Heart left ventricle (tissue), 16 donors: ENCODE results near the gene KRTAP10-5. TPM values are rescaled to one million over a fixed set of nuclear protein-coding genes. Genes with fewer than 3 reads are reported as not detected.

Source experiments
- ATAC-seq, 4 donors: fragments of 200-7000 bp; cut with Tn5 transposase; one replicate each; pipeline ENCODE4 v1.9.1; 2020 to 2022; ENCODE audit warnings: moderate library complexity in 4 of 4, mild to moderate bottlenecking in 3 of 4, moderate number of reproducible peaks in 1 of 4
- DNase-seq, 5 donors: peaks; one replicate each; pipeline ENCODE4 v3.0.0-alpha.2; 2020
- H3K27ac ChIP-seq, 12 donors: fragments of 200-600 bp; sonication (generic) in 4 of 12; one replicate each; pipeline versions ENCODE4 v1.5.0 to v1.8.0; 2016 to 2022; ENCODE audit warnings: mild to moderate bottlenecking in 2 of 12
- H3K27me3 ChIP-seq, 9 donors: fragments of 200-600 bp; sonication (generic) in 2 of 9; one replicate each; pipeline versions ENCODE4 v1.5.1 to v1.8.0; 2016 to 2022; ENCODE audit warnings: mild to moderate bottlenecking in 3 of 9
- H3K36me3 ChIP-seq, 9 donors: fragments of 200-600 bp; sonication (generic) in 2 of 9; one replicate each; pipeline versions ENCODE4 v1.5.0 to v1.8.0; 2018 to 2022; ENCODE audit warnings: mild to moderate bottlenecking in 2 of 9
- H3K4me1 ChIP-seq, 12 donors: fragments of 200-600 bp; sonication (generic) in 4 of 12; one replicate each; pipeline versions ENCODE4 v1.5.0 to v1.8.0; 2016 to 2022; ENCODE audit warnings: mild to moderate bottlenecking in 3 of 12
- H3K4me3 ChIP-seq, 12 donors: fragments of 200-600 bp; sonication (generic) in 4 of 12; one replicate each; pipeline versions ENCODE4 v1.5.0 to v1.8.0; 2017 to 2022; ENCODE audit warnings: mild to moderate bottlenecking in 9 of 12, moderate library complexity in 4 of 12
- H3K9me3 ChIP-seq, 12 donors: fragments of 200-600 bp; sonication (generic) in 4 of 12; one replicate each; pipeline versions ENCODE4 v1.5.0 to v1.8.0; 2016 to 2022; ENCODE audit warnings: mild to moderate bottlenecking in 1 of 12
- POLR2A ChIP-seq, 2 donors: fragments of 450-650 bp; IDR thresholded peaks; one replicate each; pipeline ENCODE4 v1.6.1; 2017; ENCODE audit warnings: antibody characterized with exemption in 2 of 2, mild to moderate bottlenecking in 2 of 2, moderate library complexity in 2 of 2
- WGBS, 4 donors: extraction: QIAGEN DNeasy Blood & Tissue Kit in 2 of 4; methylation state at CpG; one replicate each; pipeline versions ENCODE4 v1.1.5 to v1.1.7; 2013 to 2018; 5-methylcytosine and 5-hydroxymethylcytosine counted together
- intact Hi-C, 10 donors: fragments of 100-400 bp; cut with DNase I; formaldehyde crosslinking; loops; one replicate each; pipeline versions ENCODE4 v1.11.1 to v1.14.2; 2022
- polyA plus RNA-seq, 2 donors: library from polyadenylated mRNA; stranded (reverse); fragments of 200-250 nt; gene quantifications; one replicate each; pipeline ENCODE4 v1.2.3, GENCODE V29; 2013
- total RNA-seq, 9 donors: library from RNA; depleted of rRNA in 2 of 9; stranded (reverse); fragments of >200 nt in 2 of 9; fragmentation: NEBNext Ultra II Directional in 3 of 9; extraction: Animal tissue kit (Norgen Biotek cat#: 25700) in 3 of 9; gene quantifications; one replicate each; pipeline versions ENCODE4 v1.1.0 to v1.2.4, GENCODE V29; 2016 to 2023
- TF ChIP-seq, protein P1 (sequence below), 12 donors: fragments of 200-600 bp; sonication (generic) in 4 of 12; IDR thresholded peaks; one replicate each; pipeline versions ENCODE4 v1.5.0 to v1.8.0; 2018 to 2022; ENCODE audit warnings: antibody characterized with exemption in 12 of 12, mild to moderate bottlenecking in 5 of 12
- donor health status: ischemic (EF 13 %, LVEDD 7.1; RV severe dilation, severe dysfunction).
- donor health status: healthy with polysubstance abuse.
- donor health status: DM: no; HTN: yes; CAD: no.
- donor health status: DM: no; HTN: no; CAD: no.
- donor health status: ischemic (EF 25% LVEDD 6.9; RV normal size, moderate dysfunction).
- donor health status: ischemic (EF 25% LVEDD 5.7; RV mildly dilated, moderate dysfunction).
- donor health status: healthy.
- donor health status: DM: yes; HTN: yes; CAD: no.
- donor health status: ischemic (EF 35%, LVEDD 5.7; RV mildly dilated, moderate dysfunction).
- donor health status: nonischemic (EF 11% LVEDD 7.7; RV severe dilation, severe dysfunction).
- donor health status: DM: yes; HTN: yes; CAD: no.
- donor health status: PGD.
- donor health status: ischemic (EF 29% LVEDD 5.4; RV normal size, mild dysfunction).
- donor health status: nonischemic (EF 23%, LVEDD 6.1; RV moderate dilation, normal function).

KRTAP10-5 gene
- total and polyA plus RNA-seq, 11 donors: not detected

- Histone ChIP-seq H3K4me3 (no peak overlapping the region), H3K4me1 (peaks cover 0 to 23% (median 0%) of the 10 kb centered on the region in 12 donors), H3K27me3 (peaks cover 0 to 10% (median 0%) of the 10 kb centered on the region in 9 donors), H3K27ac (no peak overlapping the region), H3K36me3 (no peaks in the 10 kb centered on the region), H3K9me3 (peaks cover 0 to 16% (median 3%) of the 10 kb centered on the region in 12 donors)
- TF ChIP-seq, protein P1, sequence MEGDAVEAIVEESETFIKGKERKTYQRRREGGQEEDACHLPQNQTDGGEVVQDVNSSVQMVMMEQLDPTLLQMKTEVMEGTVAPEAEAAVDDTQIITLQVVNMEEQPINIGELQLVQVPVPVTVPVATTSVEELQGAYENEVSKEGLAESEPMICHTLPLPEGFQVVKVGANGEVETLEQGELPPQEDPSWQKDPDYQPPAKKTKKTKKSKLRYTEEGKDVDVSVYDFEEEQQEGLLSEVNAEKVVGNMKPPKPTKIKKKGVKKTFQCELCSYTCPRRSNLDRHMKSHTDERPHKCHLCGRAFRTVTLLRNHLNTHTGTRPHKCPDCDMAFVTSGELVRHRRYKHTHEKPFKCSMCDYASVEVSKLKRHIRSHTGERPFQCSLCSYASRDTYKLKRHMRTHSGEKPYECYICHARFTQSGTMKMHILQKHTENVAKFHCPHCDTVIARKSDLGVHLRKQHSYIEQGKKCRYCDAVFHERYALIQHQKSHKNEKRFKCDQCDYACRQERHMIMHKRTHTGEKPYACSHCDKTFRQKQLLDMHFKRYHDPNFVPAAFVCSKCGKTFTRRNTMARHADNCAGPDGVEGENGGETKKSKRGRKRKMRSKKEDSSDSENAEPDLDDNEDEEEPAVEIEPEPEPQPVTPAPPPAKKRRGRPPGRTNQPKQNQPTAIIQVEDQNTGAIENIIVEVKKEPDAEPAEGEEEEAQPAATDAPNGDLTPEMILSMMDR (IDR thresholded peaks at IDR 0.05): no peak
- no peak for TF ChIP-seq POLR2A (IDR thresholded peaks at IDR 0.05)
- intact Hi-C loops: no loop called here
- DNase-seq (no peak), ATAC-seq (peak in 1 of 4 donors; percentile 38)
- 73 to 85% (median 80%) methylated on average over 21 to 27 of the region's 27 CpGs for WGBS, 4 donors
Observed at GRCh38 chr21:44568667-44569556, 11.5 kb downstream of the KRTAP10-5 start.

- TF ChIP-seq, protein P1 (IDR thresholded peaks at IDR 0.05): no peak
- no peak for TF ChIP-seq POLR2A (IDR thresholded peaks at IDR 0.05)
- H3K36me3 ChIP-seq: no peaks in the 10 kb centered on the region
- no peak overlapping the region for H3K27ac ChIP-seq
- H3K4me1 ChIP-seq: peaks cover 0 to 23% (median 0%) of the 10 kb centered on the region in 12 donors
- H3K27me3 ChIP-seq: peaks cover 0 to 10% (median 0%) of the 10 kb centered on the region in 9 donors
- H3K4me3 ChIP-seq: no peak overlapping the region
- intact Hi-C loops: no loop called here
- H3K9me3 ChIP-seq: peaks cover 0 to 16% (median 4%) of the 10 kb centered on the region in 12 donors
- WGBS, 4 donors: 61 to 82% (median 71%) methylated on average over 5 to 12 of the region's 12 CpGs
- peak in 1 of 4 donors; percentile 12 for ATAC-seq
- no peak for DNase-seq
Observed at GRCh38 chr21:44568261-44568660, 12.1 kb downstream of the KRTAP10-5 start.

- intact Hi-C loops: no loop called here
- Histone ChIP-seq H3K27me3 (peaks cover 0 to 10% (median 0%) of the 10 kb centered on the region in 9 donors), H3K9me3 (peaks cover 0 to 21% (median 6%) of the 10 kb centered on the region in 12 donors), H3K4me1 (peaks cover 0 to 23% (median 0%) of the 10 kb centered on the region in 12 donors), H3K36me3 (no peaks in the 10 kb centered on the region), H3K4me3 (no peak overlapping the region), H3K27ac (no peak overlapping the region)
- DNase-seq (no peak), ATAC-seq (peak in 1 of 4 donors; percentile 21)
- no peak for TF ChIP-seq POLR2A (IDR thresholded peaks at IDR 0.05)
- TF ChIP-seq, protein P1 (IDR thresholded peaks at IDR 0.05): no peak
- WGBS, 4 donors: 90 to 92% (median 91%) methylated on average over 17 to 18 of the region's 18 CpGs
Observed at GRCh38 chr21:44567481-44568171, 12.8 kb downstream of the KRTAP10-5 start.

DNA sequence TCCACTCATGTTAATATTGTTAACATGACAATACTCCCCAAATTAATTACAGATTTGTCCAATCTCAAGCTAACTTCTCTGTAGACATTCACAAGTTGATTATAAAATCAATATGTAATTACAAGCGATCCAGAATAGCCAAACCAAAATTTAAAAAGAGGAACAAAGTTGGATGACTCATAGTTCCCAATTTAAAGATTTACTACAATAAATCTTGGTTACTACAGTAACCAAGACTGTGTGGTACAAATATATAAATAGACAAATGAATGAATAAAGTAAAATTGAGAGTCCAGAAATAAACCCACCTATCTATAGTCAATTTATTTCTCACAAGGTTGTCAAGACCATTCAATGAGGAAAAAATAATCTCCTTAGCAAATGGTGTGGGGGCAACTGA is 14.0 kb downstream of the KRTAP10-5 start:
- Histone ChIP-seq H3K27me3 (peaks cover 0 to 6% (median 0%) of the 10 kb centered on the region in 9 donors), H3K4me3 (no peak overlapping the region), H3K27ac (no peak overlapping the region), H3K36me3 (no peaks in the 10 kb centered on the region), H3K4me1 (peaks cover 0 to 23% (median 0%) of the 10 kb centered on the region in 12 donors), H3K9me3 (peaks cover 0 to 24% (median 5%) of the 10 kb centered on the region in 12 donors)
- 73 to 88% (median 76%) methylated on average over 1 of the region's 1 CpG for WGBS, 4 donors
- ATAC-seq (no peak), DNase-seq (no peak)
- intact Hi-C loops: no loop called here
- TF ChIP-seq, protein P1 (IDR thresholded peaks at IDR 0.05): no peak
- no peak for TF ChIP-seq POLR2A (IDR thresholded peaks at IDR 0.05)
